Hepatocyte (in vitro differentiated cells): Measurements from ENCODE around the gene MINDY2. TPM values are rescaled to one million over a fixed set of nuclear protein-coding genes. Genes with fewer than 3 reads are reported as not detected.

Experiments used
- DNase-seq: peaks from one replicate; pipeline ENCODE4 v3.0.0-alpha.2; 2016; ENCODE audit warnings: low spot score
- H2AFZ ChIP-seq: fragments of 200-600 bp; sonication (generic); 2 replicates; pipeline ENCODE4 v1.6.0; 2016; ENCODE audit warnings: antibody characterized with exemption, mild to moderate bottlenecking
- H3K27ac ChIP-seq: fragments of 200-600 bp; sonication (generic); 2 replicates; pipeline ENCODE4 v1.5.1; 2016; ENCODE audit warnings: mild to moderate bottlenecking
- H3K27me3 ChIP-seq: fragments of 200-600 bp; sonication (generic); 2 replicates; pipeline ENCODE4 v1.6.1; 2016
- H3K36me3 ChIP-seq: fragments of 200-600 bp; sonication (generic); replicated peaks from 2 replicates; pipeline ENCODE4 v1.5.1; 2016; ENCODE audit warnings: low read depth; ENCODE audit not compliant: insufficient read depth
- H3K4me1 ChIP-seq: fragments of 200-600 bp; sonication (generic); 2 replicates; pipeline ENCODE4 v1.5.1; 2016; ENCODE audit warnings: mild to moderate bottlenecking, moderate library complexity; ENCODE audit not compliant: insufficient read depth
- H3K4me2 ChIP-seq: fragments of 200-600 bp; sonication (generic); 2 replicates; pipeline ENCODE4 v1.6.0; 2016
- H3K4me3 ChIP-seq: fragments of 200-600 bp; sonication (generic); 2 replicates; pipeline ENCODE4 v1.5.1; 2016; ENCODE audit warnings: mild to moderate bottlenecking
- H3K79me2 ChIP-seq: fragments of 200-600 bp; sonication (generic); 2 replicates; pipeline ENCODE4 v1.6.0; 2017; ENCODE audit warnings: mild to moderate bottlenecking
- H3K9me2 ChIP-seq: fragments of 200-600 bp; sonication (generic); replicated peaks from 2 replicates; pipeline ENCODE4 v1.6.0; 2017; ENCODE audit warnings: mild to moderate bottlenecking; ENCODE audit not compliant: insufficient read depth
- H3K9me3 ChIP-seq: fragments of 200-600 bp; sonication (generic); 2 replicates; pipeline ENCODE4 v1.5.1; 2016; ENCODE audit warnings: low read depth, mild to moderate bottlenecking
- H4K20me1 ChIP-seq: fragments of 200-600 bp; sonication (generic); 2 replicates; pipeline ENCODE4 v1.6.0; 2016; ENCODE audit warnings: mild to moderate bottlenecking; ENCODE audit not compliant: insufficient read depth, poor library complexity, severe bottlenecking
- EZH2 ChIP-seq: fragments of 200-600 bp; sonication (generic); IDR thresholded peaks from 2 replicates; pipeline ENCODE4 v1.6.1; 2016; ENCODE audit warnings: antibody characterized with exemption, mild to moderate bottlenecking, borderline replicate concordance
- EZH2phosphoT487 ChIP-seq: fragments of 200-600 bp; sonication (generic); IDR thresholded peaks from one replicate; pipeline ENCODE4 v1.6.1; 2018; ENCODE audit warnings: antibody characterized with exemption, mild to moderate bottlenecking, low read depth, moderate library complexity; ENCODE audit not compliant: unreplicated experiment, severe bottlenecking
- WGBS: methylation state at CpG from one replicate; pipeline ENCODE4 v1.1.6; 2016; ENCODE audit warnings: low lambda C conversion rate; ENCODE audit errors: missing lambda C conversion rate; 5-methylcytosine and 5-hydroxymethylcytosine counted together
- polyA plus RNA-seq: library from polyadenylated mRNA; unstranded; fragments of >200 nt; fragmentation: Nextera tagmentation; extraction: Ambion mirVana; gene quantifications from 2 replicates; pipeline ENCODE4 v1.2.1, GENCODE V29; 2016
- total RNA-seq: library from RNA; depleted of rRNA; stranded (reverse); fragments of >200 nt; gene quantifications from 2 replicates; pipeline ENCODE4 v1.2.3, GENCODE V29; 2014
- TF ChIP-seq, protein P1 (sequence below): fragments of 200-600 bp; sonication (generic); IDR thresholded peaks from 2 replicates; pipeline ENCODE4 v1.5.1; 2016; ENCODE audit warnings: antibody characterized with exemption, mild to moderate bottlenecking; ENCODE audit not compliant: poor library complexity

MINDY2 gene
- total and polyA plus RNA-seq, 2 experiments from 2014 or later = 19.3 to 32.3 TPM

DNA sequence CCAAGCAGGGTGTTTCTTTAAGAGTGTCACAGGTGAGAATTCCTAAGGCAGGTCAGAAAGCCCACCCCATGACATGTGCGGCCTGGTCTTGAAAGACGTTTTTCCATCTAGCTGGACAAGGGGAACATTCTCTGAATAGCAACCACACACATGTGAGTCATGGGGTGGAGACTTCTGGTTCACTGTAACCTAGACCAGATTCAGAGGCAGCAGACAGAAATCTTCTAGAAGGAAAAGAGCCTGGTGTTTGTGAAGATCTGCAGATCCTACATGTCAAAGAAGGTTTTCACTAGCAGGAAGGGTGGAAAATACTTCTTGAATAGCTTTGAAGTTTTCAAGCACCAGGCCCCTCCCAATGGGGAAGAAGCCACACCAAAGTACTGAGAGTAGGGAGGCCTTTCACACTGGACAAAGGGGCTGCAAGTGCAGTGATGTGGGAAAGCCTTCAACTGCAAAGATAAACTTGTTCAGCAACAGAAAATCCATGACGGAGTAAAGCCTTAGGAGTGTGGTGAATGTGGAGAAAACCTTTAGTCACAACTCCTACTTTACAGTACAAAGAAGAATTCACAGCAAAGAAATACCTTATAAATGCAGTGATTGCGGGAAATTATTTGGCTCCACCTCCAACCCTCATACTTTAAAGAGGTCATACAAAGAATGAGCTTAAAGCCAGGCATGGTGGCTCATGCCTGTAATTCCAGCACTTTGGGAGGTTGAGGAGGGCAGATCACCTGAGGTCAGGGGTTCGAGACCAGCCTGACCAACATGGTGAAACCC is 39.2 kb upstream of the MINDY2 start:
- DNase-seq = peak; percentile 64
- Histone ChIP-seq H2AFZ (no peak overlapping the region), H3K4me3 (no peak overlapping the region), H3K4me2 (no peak overlapping the region), H3K9me3 (no peaks in the 10 kb centered on the region), H3K27ac (peak overlapping the region; percentile 39), H3K79me2 (peaks cover 98% of the 10 kb centered on the region), H3K27me3 (no peaks in the 10 kb centered on the region), H3K9me2 (no peaks in the 10 kb centered on the region), H3K4me1 (peaks cover 3% of the 10 kb centered on the region), H3K36me3 (no peaks in the 10 kb centered on the region), H4K20me1 (peaks cover 44% of the 10 kb centered on the region)
- WGBS = 63% methylated on average over 5 of the region's 5 CpGs
- TF ChIP-seq EZH2phosphoT487 (no peak), EZH2 (no peak)
- TF ChIP-seq, protein P1, sequence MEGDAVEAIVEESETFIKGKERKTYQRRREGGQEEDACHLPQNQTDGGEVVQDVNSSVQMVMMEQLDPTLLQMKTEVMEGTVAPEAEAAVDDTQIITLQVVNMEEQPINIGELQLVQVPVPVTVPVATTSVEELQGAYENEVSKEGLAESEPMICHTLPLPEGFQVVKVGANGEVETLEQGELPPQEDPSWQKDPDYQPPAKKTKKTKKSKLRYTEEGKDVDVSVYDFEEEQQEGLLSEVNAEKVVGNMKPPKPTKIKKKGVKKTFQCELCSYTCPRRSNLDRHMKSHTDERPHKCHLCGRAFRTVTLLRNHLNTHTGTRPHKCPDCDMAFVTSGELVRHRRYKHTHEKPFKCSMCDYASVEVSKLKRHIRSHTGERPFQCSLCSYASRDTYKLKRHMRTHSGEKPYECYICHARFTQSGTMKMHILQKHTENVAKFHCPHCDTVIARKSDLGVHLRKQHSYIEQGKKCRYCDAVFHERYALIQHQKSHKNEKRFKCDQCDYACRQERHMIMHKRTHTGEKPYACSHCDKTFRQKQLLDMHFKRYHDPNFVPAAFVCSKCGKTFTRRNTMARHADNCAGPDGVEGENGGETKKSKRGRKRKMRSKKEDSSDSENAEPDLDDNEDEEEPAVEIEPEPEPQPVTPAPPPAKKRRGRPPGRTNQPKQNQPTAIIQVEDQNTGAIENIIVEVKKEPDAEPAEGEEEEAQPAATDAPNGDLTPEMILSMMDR = no peak

DNA sequence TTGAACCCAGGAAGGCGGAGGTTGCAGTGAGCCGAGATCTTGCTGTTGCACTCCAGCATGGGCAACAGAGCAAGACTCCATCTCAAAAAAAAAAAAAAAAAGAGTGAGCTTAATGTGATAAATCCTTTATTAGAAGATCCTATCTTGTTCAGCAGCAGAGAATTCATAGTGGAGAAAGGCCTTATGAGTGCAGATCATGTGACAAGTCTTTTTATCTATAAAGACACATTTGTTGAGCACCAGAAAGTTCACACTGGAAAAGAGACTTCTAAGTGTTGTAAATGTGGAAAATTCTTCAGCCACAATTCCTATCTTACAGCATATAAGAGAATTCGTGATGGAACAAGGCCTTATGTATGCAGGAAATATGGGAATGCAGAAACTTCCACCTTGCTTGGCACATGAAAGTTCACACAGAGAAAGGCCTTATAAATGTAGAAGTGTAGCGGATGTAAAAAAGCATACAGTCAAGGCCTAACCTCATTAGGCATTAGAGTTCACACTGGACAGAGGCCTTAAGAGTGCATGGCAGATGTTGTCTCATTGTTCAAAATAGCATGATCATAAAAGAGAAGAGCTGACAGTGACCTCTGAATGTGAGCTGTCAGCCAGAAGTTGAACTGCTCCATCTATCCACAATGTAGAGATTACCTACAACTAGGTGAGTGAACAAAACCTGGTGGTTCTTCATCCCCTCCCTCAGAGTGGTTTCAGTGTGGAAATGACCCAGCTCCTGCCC is 38.3 kb upstream of the MINDY2 start:
- peaks cover 53% of the 10 kb centered on the region for H4K20me1 ChIP-seq
- peak overlapping the region; percentile 39 for H3K27ac ChIP-seq
- WGBS = 91% methylated on average over 4 of the region's 4 CpGs
- H3K4me1 ChIP-seq = peaks cover 3% of the 10 kb centered on the region
- H3K9me2 ChIP-seq = no peaks in the 10 kb centered on the region
- DNase-seq = no peak
- peaks cover 98% of the 10 kb centered on the region for H3K79me2 ChIP-seq
- no peaks in the 10 kb centered on the region for H3K9me3 ChIP-seq
- H3K4me2 ChIP-seq = no peak overlapping the region
- H3K4me3 ChIP-seq = no peak overlapping the region
- no peak for TF ChIP-seq EZH2phosphoT487
- no peak for TF ChIP-seq EZH2
- TF ChIP-seq, protein P1 = no peak
- no peaks in the 10 kb centered on the region for H3K27me3 ChIP-seq
- peaks cover 3% of the 10 kb centered on the region for H3K36me3 ChIP-seq
- H2AFZ ChIP-seq = no peak overlapping the region

GRCh38 chr15:58734859-58735258 is 36.2 kb upstream of the MINDY2 start:
- H3K27me3 ChIP-seq = no peaks in the 10 kb centered on the region
- H3K4me3 ChIP-seq = no peak overlapping the region
- 8% methylated on average over 2 of the region's 2 CpGs for WGBS
- no peaks in the 10 kb centered on the region for H3K9me2 ChIP-seq
- peaks cover 98% of the 10 kb centered on the region for H3K79me2 ChIP-seq
- H3K27ac ChIP-seq = peak overlapping the region; percentile 11
- peaks cover 9% of the 10 kb centered on the region for H3K4me1 ChIP-seq
- DNase-seq = no peak
- no peaks in the 10 kb centered on the region for H3K9me3 ChIP-seq
- TF ChIP-seq, protein P1 = no peak
- TF ChIP-seq EZH2phosphoT487 (no peak), EZH2 (no peak)
- no peak overlapping the region for H2AFZ ChIP-seq
- H3K36me3 ChIP-seq = peaks cover 3% of the 10 kb centered on the region
- H4K20me1 ChIP-seq = peaks cover 70% of the 10 kb centered on the region
- H3K4me2 ChIP-seq = peak overlapping the region; percentile 40
